ENCODE data around the gene CCDC93.

Gene CCDC93

DNA sequence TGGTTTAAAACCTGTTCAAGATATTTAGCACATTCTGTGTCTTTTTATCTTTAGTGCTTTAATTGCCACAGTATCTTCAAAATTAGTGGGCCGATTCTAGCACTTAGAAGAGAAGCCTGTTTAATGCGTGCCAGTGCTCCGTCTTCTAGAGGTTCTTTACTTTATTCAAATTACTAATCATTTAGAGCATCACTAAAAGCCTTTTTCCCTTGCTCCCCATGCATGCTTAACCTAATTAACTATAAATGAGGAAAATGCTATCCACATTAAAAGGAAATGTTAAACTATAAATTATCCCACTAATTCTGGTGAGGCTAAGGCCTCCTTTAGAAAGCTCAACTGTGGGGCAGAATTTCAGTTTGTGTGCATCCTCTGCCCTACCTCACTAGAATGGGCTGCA lies 42.9 kb upstream of the CCDC93 start:
- no peaks in the 10 kb centered on the region for H3K9me3 ChIP-seq (ENCODE audit: control insufficient read depth, insufficient read depth, low read length)
- H3K4me2 ChIP-seq (ENCODE audit: low read length) = peak overlapping the region; percentile 83
- TF ChIP-seq, protein P1, sequence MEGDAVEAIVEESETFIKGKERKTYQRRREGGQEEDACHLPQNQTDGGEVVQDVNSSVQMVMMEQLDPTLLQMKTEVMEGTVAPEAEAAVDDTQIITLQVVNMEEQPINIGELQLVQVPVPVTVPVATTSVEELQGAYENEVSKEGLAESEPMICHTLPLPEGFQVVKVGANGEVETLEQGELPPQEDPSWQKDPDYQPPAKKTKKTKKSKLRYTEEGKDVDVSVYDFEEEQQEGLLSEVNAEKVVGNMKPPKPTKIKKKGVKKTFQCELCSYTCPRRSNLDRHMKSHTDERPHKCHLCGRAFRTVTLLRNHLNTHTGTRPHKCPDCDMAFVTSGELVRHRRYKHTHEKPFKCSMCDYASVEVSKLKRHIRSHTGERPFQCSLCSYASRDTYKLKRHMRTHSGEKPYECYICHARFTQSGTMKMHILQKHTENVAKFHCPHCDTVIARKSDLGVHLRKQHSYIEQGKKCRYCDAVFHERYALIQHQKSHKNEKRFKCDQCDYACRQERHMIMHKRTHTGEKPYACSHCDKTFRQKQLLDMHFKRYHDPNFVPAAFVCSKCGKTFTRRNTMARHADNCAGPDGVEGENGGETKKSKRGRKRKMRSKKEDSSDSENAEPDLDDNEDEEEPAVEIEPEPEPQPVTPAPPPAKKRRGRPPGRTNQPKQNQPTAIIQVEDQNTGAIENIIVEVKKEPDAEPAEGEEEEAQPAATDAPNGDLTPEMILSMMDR (IDR thresholded peaks at IDR 0.05; ENCODE audit: low read depth, low read length, poor library complexity, severe bottlenecking) = no peak
- no peak for TF ChIP-seq EZH2phosphoT487 (IDR thresholded peaks at IDR 0.05; ENCODE audit: borderline replicate concordance, low read length)
- peaks cover 74% of the 10 kb centered on the region for H3K4me1 ChIP-seq (ENCODE audit: control insufficient read depth, low read length)
- peaks cover 17% of the 10 kb centered on the region for H3F3A ChIP-seq (ENCODE audit: control insufficient read depth, insufficient read depth)
- H4K20me1 ChIP-seq (ENCODE audit: control insufficient read depth, insufficient read depth, low read depth, low read length) = no peaks in the 10 kb centered on the region
- no peaks in the 10 kb centered on the region for H3K79me2 ChIP-seq (ENCODE audit: control insufficient read depth, low read length)
- H3K4me3 ChIP-seq (ENCODE audit: low read length) = peak overlapping the region; percentile 47
- no peaks in the 10 kb centered on the region for H3K9me2 ChIP-seq (replicated peaks; ENCODE audit: control insufficient read depth, low read length)
- no peaks in the 10 kb centered on the region for H3K27me3 ChIP-seq (ENCODE audit: control insufficient read depth, low read length)
- no peaks in the 10 kb centered on the region for H3K36me3 ChIP-seq (ENCODE audit: control insufficient read depth, low read length)
- peak overlapping the region; percentile 94 for H3K27ac ChIP-seq (ENCODE audit: low read depth, low read length)

DNA sequence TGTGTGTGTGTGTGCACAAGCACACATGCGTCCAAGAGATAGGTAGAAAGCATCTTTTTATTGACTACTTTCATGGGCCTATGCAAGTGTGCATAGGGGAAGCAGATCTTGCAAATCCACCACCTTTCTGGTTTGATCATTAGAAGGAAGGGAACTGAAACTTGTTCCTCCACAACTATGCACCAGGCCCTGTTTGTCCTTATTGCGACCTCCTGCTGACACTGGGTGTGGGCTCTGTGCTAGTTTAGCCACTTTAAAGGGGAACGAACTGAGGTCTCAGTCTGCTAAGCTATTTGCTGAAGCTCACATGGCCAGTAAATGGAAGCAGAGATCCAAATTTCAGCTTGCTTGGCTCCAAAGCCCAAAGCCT lies 42.3 kb upstream of the CCDC93 start:
- Histone ChIP-seq H3K27ac (ENCODE audit: low read depth, low read length) (peak overlapping the region; percentile 94), H3K4me3 (ENCODE audit: low read length) (peak overlapping the region; percentile 67), H3K36me3 (ENCODE audit: control insufficient read depth, low read length) (no peaks in the 10 kb centered on the region), H3K9me3 (ENCODE audit: control insufficient read depth, insufficient read depth, low read length) (no peaks in the 10 kb centered on the region), H4K20me1 (ENCODE audit: control insufficient read depth, insufficient read depth, low read depth, low read length) (no peaks in the 10 kb centered on the region), H3K4me1 (ENCODE audit: control insufficient read depth, low read length) (peaks cover 70% of the 10 kb centered on the region), H3K4me2 (ENCODE audit: low read length) (peak overlapping the region; percentile 83), H3F3A (ENCODE audit: control insufficient read depth, insufficient read depth) (peaks cover 17% of the 10 kb centered on the region), H3K9me2 (replicated peaks; ENCODE audit: control insufficient read depth, low read length) (no peaks in the 10 kb centered on the region), H3K27me3 (ENCODE audit: control insufficient read depth, low read length) (no peaks in the 10 kb centered on the region), H3K79me2 (ENCODE audit: control insufficient read depth, low read length) (no peaks in the 10 kb centered on the region)
- no peak for TF ChIP-seq EZH2phosphoT487 (IDR thresholded peaks at IDR 0.05; ENCODE audit: borderline replicate concordance, low read length)
- TF ChIP-seq, protein P1 (IDR thresholded peaks at IDR 0.05; ENCODE audit: low read depth, low read length, poor library complexity, severe bottlenecking) = no peak

DNA sequence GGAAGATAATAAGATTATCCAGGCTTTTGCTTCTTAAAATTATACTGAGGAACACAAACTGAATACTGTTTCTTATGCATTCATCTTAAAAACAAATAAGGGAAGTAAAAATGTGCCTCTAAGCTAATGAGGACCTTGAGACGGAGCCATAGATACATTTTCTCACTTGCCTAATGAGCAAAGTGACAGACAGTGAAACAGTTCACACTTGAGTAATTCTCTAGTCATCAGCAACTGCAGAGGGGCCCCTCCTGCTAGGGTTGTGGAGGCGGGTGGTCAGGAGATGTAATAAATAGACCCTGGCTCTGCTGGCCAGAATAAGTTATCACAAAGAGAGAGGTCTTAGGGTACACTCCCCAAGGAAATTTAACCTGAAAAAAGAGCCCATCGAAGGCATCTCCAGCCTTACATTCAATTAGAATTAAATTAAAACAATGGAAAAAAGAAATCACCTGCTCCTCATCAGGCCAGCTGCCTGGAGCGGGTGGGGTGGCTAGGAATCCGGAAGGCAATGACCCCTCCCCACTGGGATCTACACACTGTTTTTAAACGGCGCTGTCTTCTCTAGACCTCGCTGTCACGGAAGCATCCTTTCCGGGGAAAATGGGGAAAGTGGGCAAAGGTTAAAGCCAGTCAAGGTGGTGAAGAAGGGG lies 41.8 kb upstream of the CCDC93 start:
- peaks cover 17% of the 10 kb centered on the region for H3F3A ChIP-seq (ENCODE audit: control insufficient read depth, insufficient read depth)
- peak overlapping the region; percentile 94 for H3K27ac ChIP-seq (ENCODE audit: low read depth, low read length)
- no peaks in the 10 kb centered on the region for H3K27me3 ChIP-seq (ENCODE audit: control insufficient read depth, low read length)
- no peaks in the 10 kb centered on the region for H3K9me2 ChIP-seq (replicated peaks; ENCODE audit: control insufficient read depth, low read length)
- H3K4me3 ChIP-seq (ENCODE audit: low read length) = peak overlapping the region; percentile 67
- H3K4me2 ChIP-seq (ENCODE audit: low read length) = peak overlapping the region; percentile 83
- TF ChIP-seq EZH2phosphoT487 (IDR thresholded peaks at IDR 0.05; ENCODE audit: borderline replicate concordance, low read length) = no peak
- TF ChIP-seq, protein P1 (IDR thresholded peaks at IDR 0.05; ENCODE audit: low read depth, low read length, poor library complexity, severe bottlenecking) = no peak
- H3K79me2 ChIP-seq (ENCODE audit: control insufficient read depth, low read length) = no peaks in the 10 kb centered on the region
- H3K4me1 ChIP-seq (ENCODE audit: control insufficient read depth, low read length) = peaks cover 70% of the 10 kb centered on the region
- no peaks in the 10 kb centered on the region for H3K9me3 ChIP-seq (ENCODE audit: control insufficient read depth, insufficient read depth, low read length)
- H4K20me1 ChIP-seq (ENCODE audit: control insufficient read depth, insufficient read depth, low read depth, low read length) = no peaks in the 10 kb centered on the region
- no peaks in the 10 kb centered on the region for H3K36me3 ChIP-seq (ENCODE audit: control insufficient read depth, low read length)
